ENCODE data around the gene PFN4. TPM values are rescaled to one million over a fixed set of nuclear protein-coding genes. Genes with fewer than 3 reads are reported as not detected.

PFN4 gene
- total and polyA plus RNA-seq, 12 donors = 0.41 to 2.7 (median 0.84) TPM; not detected in 3

DNA sequence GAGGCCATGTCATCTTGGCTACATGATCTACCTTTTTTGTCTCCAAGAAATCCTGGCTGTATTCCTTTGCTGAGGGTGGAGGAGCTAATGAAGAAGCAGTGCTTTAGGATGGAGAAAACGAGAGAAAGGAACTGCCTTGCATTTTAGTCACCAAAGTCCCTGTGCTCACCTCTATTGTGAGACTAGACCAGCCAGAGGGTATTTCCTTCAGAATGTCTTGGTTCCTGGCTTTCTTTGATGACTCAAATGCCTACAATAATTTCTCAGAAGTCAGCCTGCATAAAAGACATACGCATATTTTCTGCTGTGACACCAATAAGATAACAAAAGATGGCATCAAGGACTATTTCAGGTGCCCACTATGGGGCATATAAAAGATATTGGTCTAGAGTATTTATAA lies 57.8 kb downstream of the PFN4 start:
- no peaks in the 10 kb centered on the region for H3K27me3 ChIP-seq
- no peak overlapping the region for H3K27ac ChIP-seq
- WGBS, 4 donors = 76 to 94% (median 78%) methylated on average over 2 of the region's 2 CpGs
- no peaks in the 10 kb centered on the region for H3K4me1 ChIP-seq (replicated peaks in 1 of 2)
- no peaks in the 10 kb centered on the region for H3K9me3 ChIP-seq (replicated peaks in 1 of 3)
- DNase-seq = no peak
- H3K36me3 ChIP-seq (replicated peaks in 1 of 2) = peaks cover 0 to 22% of the 10 kb centered on the region in 2 donors
- intact Hi-C loops (cut with DNase I) = no loop called here
- TF ChIP-seq, protein P1, sequence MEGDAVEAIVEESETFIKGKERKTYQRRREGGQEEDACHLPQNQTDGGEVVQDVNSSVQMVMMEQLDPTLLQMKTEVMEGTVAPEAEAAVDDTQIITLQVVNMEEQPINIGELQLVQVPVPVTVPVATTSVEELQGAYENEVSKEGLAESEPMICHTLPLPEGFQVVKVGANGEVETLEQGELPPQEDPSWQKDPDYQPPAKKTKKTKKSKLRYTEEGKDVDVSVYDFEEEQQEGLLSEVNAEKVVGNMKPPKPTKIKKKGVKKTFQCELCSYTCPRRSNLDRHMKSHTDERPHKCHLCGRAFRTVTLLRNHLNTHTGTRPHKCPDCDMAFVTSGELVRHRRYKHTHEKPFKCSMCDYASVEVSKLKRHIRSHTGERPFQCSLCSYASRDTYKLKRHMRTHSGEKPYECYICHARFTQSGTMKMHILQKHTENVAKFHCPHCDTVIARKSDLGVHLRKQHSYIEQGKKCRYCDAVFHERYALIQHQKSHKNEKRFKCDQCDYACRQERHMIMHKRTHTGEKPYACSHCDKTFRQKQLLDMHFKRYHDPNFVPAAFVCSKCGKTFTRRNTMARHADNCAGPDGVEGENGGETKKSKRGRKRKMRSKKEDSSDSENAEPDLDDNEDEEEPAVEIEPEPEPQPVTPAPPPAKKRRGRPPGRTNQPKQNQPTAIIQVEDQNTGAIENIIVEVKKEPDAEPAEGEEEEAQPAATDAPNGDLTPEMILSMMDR (IDR thresholded peaks at IDR 0.05) = no peak
- no peak for TF ChIP-seq POLR2A (IDR thresholded peaks at IDR 0.05)
- H3K4me3 ChIP-seq = no peak overlapping the region

Other genes starting within 250 kb of the PFN4 start
- gene ATAD2B, start 196.2 kb downstream of the PFN4 start, total RNA-seq = 10 to 100 TPM in 8 of 9 donors, 1 to 10 TPM in 1; 3.4 to 26.7 (median 18.0) TPM
- 1 to 10 TPM; 4.1 to 6.4 (median 5.9) TPM for gene ATAD2B, start 196.2 kb downstream of the PFN4 start, polyA plus RNA-seq
- gene UBXN2A, start 182.9 kb downstream of the PFN4 start, total RNA-seq = 10 to 100 TPM in 6 of 9 donors, 1 to 10 TPM in 3; 6.2 to 17.3 (median 14.1) TPM
- gene UBXN2A, start 182.9 kb downstream of the PFN4 start, polyA plus RNA-seq = 10 to 100 TPM in 1 of 3 donors, 1 to 10 TPM in 2; 5.4 to 11.4 (median 5.4) TPM
- gene MFSD2B, start 113.2 kb downstream of the PFN4 start, total RNA-seq = under 1 TPM in 3 of 9 donors, not detected in 6; 0.30 to 0.61 (median 0.44) TPM
- under 1 TPM in 2 of 3 donors, not detected in 1; 0.03 to 0.16 TPM for gene MFSD2B, start 113.2 kb downstream of the PFN4 start, polyA plus RNA-seq
- 10 to 100 TPM in 5 of 9 donors, 1 to 10 TPM in 4; 4.1 to 18.0 (median 12.5) TPM for gene WDCP, start 75.9 kb downstream of the PFN4 start, total RNA-seq
- 10 to 100 TPM in 1 of 3 donors, 1 to 10 TPM in 2; 1.9 to 13.0 (median 2.0) TPM for gene WDCP, start 75.9 kb downstream of the PFN4 start, polyA plus RNA-seq
- gene FKBP1B, start 73.6 kb downstream of the PFN4 start, total RNA-seq = 10 to 100 TPM in 2 of 9 donors, 1 to 10 TPM in 7; 3.7 to 18.2 (median 5.7) TPM
- 1 to 10 TPM; 4.4 to 8.1 (median 7.0) TPM for gene FKBP1B, start 73.6 kb downstream of the PFN4 start, polyA plus RNA-seq
- 100 to 1,000 TPM in 3 of 9 donors, 10 to 100 TPM in 6; 61.2 to 209 (median 81.2) TPM for gene SF3B6, start 47.0 kb downstream of the PFN4 start, total RNA-seq
- gene SF3B6, start 47.0 kb downstream of the PFN4 start, polyA plus RNA-seq = 100 to 1,000 TPM in 1 of 3 donors, 10 to 100 TPM in 2; 70.1 to 173 (median 75.8) TPM
- 10 to 100 TPM; 18.4 to 31.8 (median 26.9) TPM for gene TP53I3, start 38.5 kb downstream of the PFN4 start, total RNA-seq
- 10 to 100 TPM; 18.8 to 50.0 (median 48.4) TPM for gene TP53I3, start 38.5 kb downstream of the PFN4 start, polyA plus RNA-seq
- gene FAM228B, start 135 bp upstream of the PFN4 start, total RNA-seq = 10 to 100 TPM in 8 of 9 donors, 1 to 10 TPM in 1; 1.9 to 33.0 (median 28.9) TPM
- 100 to 1,000 TPM in 1 of 3 donors, 10 to 100 TPM in 2; 18.8 to 141 (median 66.3) TPM for gene FAM228B, start 135 bp upstream of the PFN4 start, polyA plus RNA-seq
- gene FAM228A, start 51.7 kb upstream of the PFN4 start, total RNA-seq = 1 to 10 TPM in 2 of 9 donors, under 1 TPM in 7; 0.28 to 2.4 (median 0.72) TPM
- 1 to 10 TPM in 2 of 3 donors, under 1 TPM in 1; 0.64 to 2.4 (median 1.6) TPM for gene FAM228A, start 51.7 kb upstream of the PFN4 start, polyA plus RNA-seq
- 100 to 1,000 TPM in 1 of 9 donors, 10 to 100 TPM in 8; 35.1 to 108 (median 59.8) TPM for gene ITSN2, start 237.2 kb upstream of the PFN4 start, total RNA-seq
- 10 to 100 TPM; 39.2 to 63.2 (median 39.3) TPM for gene ITSN2, start 237.2 kb upstream of the PFN4 start, polyA plus RNA-seq

Data from adrenal gland (tissue), 12 donors.